Measurements from ENCODE around the gene VDR.
A peak's percentile ranks its signal among the peaks of the same experiment; 100 is the strongest.
"Not testable (repeated sequence)": the region's sequence is repeated elsewhere in the genome, so short reads cannot be mapped to it uniquely, and the experiment has no call there.

The VDR gene

DNA sequence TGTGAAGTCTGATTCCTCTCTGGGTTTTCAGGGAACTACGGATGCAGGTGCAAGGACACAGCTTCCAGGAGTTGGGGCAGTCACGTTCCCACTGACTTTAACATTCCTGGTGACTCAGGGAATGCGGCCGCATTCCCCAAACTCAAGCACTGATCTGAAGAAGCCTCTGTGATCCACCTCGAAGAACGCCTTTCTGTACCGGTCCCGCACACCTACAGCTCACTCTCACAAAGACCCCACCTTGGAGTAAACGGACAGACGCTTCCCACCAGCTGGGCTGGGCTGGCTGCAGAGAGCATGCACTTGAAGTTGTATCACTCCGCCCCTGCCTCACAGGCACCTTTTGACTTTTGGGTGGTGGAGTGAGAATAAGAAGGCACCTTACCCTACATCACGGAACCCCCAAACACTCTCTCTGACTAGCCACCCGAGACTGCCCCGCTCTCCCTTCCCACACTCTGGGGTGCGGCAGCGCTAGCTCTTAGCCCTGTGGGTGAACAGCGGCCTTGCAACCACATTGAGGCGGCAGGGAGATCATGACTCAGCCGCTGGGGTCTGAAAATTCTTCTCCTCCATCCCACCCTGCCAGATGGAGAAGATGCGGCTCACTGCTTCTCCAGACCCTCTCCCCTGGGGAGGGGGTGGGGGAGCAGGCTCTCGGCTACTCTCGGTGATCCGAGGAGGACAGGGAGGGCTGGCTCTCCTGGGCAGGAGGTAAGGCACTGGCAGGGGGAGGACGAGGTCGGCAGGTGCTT is 61.4 kb downstream of the VDR start:
- DNase-seq, result no peak

DNA sequence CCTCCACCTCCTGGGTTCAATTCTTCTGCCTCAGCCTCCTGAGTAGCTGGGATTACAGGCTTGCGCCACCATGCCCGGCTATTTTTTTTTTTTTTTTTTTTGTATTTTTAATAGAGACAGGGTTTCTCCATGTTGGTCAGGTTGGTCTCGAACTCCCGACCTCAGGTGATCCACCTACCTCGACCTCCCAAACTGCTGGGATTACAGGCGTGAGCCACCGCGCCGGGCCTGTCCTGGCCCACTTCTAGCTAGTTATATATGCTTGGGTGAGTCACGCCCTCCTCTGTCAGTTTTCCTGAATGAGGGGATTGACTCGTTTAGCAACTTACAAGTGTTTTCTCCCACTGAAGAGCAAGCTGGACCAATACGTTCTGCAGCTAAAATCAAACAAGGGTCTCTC is 62.3 kb downstream of the VDR start:
- DNase-seq, result not testable (repeated sequence)

- DNase-seq, result no peak
These were observed 62.9 kb downstream of the VDR start for GRCh38 chr12:47841910-47842309.

GRCh38 chr12:47841501-47841900 is 63.3 kb downstream of the VDR start:
- DNase-seq, result no peak

DNA sequence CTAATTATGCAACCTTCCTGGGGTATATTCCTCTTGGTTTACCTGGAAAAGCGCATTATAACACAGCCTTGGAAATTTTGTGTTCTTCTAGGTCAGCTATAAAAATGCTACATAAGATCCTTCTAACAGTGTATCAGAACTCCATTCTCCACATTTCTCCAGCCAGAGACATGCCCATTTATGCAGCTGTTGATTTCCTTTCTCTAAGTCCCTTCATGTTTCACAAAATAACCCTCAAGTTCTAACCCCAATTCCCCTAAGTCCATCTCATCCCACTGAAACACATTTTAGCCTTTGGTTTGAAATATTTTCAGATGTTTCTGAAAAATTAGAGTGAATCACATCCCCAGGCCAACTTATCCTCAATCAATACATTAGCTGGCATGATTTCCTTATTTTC is 64.2 kb downstream of the VDR start:
- no peak for DNase-seq

- DNase-seq, result no peak
These were observed 65.4 kb downstream of the VDR start for GRCh38 chr12:47839214-47839876.

- no peak for DNase-seq
These were observed 66.4 kb downstream of the VDR start for GRCh38 chr12:47838286-47838931.

DNA sequence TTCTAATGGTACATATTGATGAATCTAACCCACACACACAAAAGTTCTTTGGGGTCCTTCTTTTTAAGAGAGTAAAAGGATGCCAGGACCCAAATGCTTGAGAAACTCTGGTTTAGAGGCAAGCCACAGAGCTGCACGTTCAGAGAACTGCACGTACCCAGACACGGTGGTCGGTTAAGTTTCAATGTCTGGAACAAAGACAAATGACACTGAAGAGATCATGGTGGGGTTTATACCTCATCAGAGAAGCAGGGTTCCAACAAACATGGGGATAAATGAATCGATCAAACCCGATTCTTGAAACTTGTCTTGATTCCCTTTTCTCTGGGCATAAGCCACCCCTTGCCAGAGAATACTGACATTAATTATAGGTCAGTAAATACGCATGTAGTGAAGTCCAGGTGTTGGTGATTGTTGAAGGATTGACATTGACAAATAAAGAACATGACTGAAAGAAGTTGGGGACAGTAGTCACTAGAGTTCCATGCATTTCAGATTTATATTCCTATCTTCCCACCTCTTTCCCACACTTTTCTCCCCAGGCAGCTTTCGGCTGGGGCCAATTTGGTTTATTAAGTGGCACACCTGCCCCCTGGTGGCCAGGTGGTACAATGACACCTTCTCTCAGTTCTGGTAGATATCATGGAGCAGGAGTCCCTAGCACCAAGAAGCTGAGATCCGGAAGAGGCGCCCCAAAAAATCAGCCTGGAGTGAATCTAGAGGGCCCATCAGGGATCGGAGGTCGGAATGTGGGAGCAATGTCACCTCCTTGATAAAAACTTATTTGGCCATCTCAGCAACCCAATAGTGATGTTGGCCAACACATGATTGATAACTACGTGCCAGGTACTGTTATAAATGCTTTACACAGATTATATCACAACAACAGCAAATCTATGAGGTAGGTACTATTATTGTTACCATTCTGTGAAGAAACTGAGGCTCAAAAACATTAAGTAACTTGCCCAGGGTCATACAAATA is 67.3 kb downstream of the VDR start:
- DNase-seq, result peak; percentile 54

DNA sequence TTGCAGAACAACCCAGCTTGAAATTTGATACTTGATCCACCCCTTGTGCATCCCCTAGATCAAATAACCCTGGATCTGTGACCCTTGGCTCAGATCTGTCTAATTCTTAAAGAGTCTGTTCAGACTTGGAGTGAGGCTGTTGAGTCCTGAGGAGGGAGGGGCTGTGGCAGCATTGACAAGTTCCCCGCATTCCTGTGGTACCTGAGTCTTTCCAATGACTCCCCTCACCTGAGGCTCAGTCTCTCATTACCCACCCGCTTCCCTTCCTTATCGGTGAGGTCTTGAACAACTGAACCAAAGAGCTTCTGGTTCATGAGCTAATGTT is 69.0 kb downstream of the VDR start:
- no peak for DNase-seq

DNA sequence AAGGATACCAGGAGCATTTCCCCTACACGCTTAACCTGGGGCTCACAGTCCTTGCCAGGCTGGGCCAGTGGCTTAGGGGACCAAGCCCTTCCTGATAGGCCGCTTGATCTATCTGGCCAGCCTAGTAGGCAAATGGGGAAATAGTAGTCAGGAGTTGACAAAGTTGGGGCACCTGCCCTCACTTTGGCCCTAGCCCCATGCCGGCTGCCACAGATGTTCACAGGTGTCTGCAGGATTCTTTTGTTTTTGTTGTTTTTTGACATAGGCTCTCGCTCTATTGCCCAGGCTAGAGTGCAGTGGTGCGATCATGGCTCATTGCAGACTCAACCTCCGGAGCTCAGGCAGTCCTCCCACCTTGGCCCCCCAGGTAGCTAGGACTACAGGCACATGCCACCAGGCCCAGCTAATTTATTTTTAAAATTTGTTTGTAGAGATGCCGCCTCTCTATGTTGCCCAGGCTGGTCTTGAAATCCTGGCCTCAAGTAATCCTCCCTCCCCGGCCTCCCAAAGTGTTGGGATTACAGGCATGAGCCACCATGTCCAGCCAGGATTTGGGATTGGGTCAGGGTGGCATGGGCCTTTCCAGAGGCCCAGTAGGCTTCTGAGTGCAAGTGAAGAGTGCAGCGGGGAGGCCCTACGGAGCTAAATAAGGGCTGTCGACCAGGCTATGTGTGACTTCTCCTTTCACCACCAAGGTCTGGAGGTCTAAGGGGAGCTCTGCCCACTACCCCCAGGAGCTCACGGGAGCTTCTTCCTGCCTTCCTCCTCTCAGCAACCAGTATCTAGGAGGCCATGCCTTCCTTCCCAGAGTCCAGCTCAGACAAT is 69.6 kb downstream of the VDR start:
- no peak for DNase-seq

DNA sequence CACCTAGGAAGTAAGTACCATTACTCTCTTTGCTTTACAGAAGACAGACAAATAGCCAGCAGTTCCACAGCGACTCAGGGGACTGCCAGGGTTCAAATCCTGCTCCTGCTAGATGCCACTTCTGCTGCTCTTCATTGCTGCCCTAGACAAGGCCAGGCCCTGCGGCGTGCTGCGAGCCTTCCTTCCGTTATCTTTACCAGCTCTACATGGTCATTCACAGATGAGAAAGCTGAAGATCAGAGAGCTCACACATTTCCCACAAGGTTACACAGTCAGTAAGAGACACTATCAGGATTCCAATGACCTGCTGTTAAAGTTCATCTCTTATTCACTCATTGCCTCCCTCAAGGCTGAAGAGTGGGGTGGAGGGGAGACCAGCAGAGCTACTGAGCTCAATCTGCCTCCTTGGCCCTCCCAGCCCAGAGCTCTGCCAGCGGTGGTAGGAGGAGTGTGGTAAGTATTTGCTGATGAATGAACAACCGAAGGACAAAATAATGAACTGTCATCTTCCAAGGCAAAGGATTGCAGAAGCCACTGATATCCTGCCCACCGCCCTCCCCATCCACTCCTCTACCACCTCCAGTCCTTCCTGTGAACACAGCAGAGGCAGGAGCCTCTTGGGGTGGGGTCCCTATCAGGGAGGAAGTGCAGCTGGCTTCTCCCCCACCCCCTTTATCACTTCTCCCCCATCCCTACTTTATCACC is 70.4 kb downstream of the VDR start:
- DNase-seq, result no peak

GRCh38 chr12:47833591-47834012 is 71.2 kb downstream of the VDR start:
- DNase-seq, result no peak

GRCh38 chr12:47832263-47832933 is 72.4 kb downstream of the VDR start:
- DNase-seq, result peak; percentile 23

DNA sequence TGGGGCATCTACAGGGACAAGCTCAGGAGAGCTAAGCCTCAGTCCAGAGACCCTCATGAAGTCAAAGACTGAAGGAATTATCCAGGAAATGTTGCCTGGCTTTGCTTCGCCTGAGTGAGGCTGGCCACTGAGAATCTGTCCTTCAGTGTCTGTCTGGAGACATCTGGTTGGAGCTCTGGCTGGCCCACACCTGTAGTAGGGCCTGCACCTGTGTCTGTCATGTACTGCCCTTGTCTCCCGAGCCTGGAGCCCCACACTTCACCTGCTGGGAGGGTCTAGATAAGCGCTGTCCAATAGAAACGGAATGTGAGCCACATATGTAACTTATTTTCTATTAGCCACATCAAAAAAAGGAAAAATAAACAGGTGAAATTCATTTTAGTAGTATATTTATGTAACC is 75.2 kb downstream of the VDR start:
- DNase-seq, result no peak

DNA sequence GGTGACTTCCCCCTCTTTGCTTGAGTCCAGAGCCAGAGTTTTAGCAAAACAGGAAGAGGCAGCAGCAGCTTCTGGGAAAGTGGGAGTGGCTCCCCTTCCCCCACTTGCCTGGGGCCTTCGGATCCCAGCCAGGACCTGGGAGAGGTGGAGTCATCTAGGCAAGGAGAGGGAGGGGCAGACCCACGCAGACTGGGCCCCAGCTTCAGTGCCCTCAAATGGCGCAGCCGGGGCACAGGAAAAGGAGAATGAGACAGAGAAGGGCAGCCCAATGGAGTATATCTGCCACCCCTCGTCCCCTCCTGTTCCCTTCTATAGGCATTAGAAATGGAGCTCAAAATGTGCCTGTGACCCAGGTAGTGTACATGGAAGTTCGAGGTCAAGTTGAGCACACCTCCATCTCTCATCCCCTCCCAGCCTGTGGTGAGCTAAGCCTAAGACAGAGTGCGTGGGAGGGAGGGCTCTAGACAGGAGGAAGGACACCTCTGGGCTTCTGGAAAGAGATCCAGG is 75.8 kb downstream of the VDR start:
- DNase-seq, result peak; percentile 66

GRCh38 chr12:47828008-47828975 is 76.5 kb downstream of the VDR start:
- no peak for DNase-seq

GRCh38 chr12:47825173-47825639 is 79.6 kb downstream of the VDR start:
- DNase-seq, result peak; percentile 37

DNA sequence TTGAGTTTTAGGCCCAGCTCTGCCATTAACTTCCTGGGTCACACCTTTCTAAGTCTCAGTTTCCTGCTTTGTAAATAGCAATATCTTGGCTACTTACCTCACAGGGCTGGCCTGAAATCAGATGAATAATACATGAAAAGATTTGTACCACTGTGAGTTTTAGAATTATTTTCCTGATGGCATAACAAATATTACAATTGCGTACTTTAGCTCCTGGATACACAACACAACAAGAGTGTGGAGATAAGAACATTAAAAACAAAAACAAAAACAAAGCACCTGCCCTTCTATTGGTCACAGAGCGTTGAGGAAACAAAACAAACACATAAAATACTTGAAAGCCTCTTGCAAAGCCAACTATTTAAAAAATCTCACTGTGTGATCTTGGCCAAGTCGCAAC is 80.2 kb downstream of the VDR start:
- DNase-seq, result no peak

- DNase-seq, result no peak
These were observed 80.6 kb downstream of the VDR start for GRCh38 chr12:47824198-47824597.
